Endodermal cell (in vitro differentiated cells): ENCODE results near the gene EEF1AKMT4. TPM values are rescaled to one million over a fixed set of nuclear protein-coding genes. Genes with fewer than 3 reads are reported as not detected.

Source experiments
- DNase-seq: peaks from one replicate; pipeline ENCODE4 v3.0.0-alpha.2; 2017
- H3K27ac ChIP-seq: 2 replicates; pipeline ENCODE4 v1.5.1; 2013; ENCODE audit warnings: mild to moderate bottlenecking, low read depth, low read length, moderate library complexity
- H3K27me3 ChIP-seq: 2 replicates; pipeline ENCODE4 v1.6.1; 2013; ENCODE audit warnings: mild to moderate bottlenecking, low read length, moderate library complexity; ENCODE audit not compliant: insufficient read depth, control insufficient read depth, poor library complexity, severe bottlenecking
- H3K36me3 ChIP-seq: 2 replicates; pipeline ENCODE4 v1.7.0; 2013; ENCODE audit warnings: mild to moderate bottlenecking, low read length, moderate library complexity; ENCODE audit not compliant: control insufficient read depth, insufficient read depth
- H3K4me1 ChIP-seq: one replicate; pipeline ENCODE4 v1.7.0; 2013; ENCODE audit warnings: low read length; ENCODE audit not compliant: control insufficient read depth, insufficient read depth
- H3K4me3 ChIP-seq: 2 replicates; pipeline ENCODE4 v1.5.1; 2013; ENCODE audit warnings: mild to moderate bottlenecking, low read length, moderate library complexity
- H3K9ac ChIP-seq: 2 replicates; pipeline ENCODE4 v1.6.1; 2013; ENCODE audit warnings: mild to moderate bottlenecking, low read length, moderate library complexity; ENCODE audit not compliant: poor library complexity, severe bottlenecking; ENCODE audit errors: extremely low read depth
- H3K9me3 ChIP-seq: 2 replicates; pipeline ENCODE4 v1.6.1; 2013; ENCODE audit warnings: mild to moderate bottlenecking, low read length, moderate library complexity; ENCODE audit not compliant: control insufficient read depth
- H3K27ac Mint-ChIP-seq: 2 replicates; pipeline ENCODE4 v1.8.0; 2020; ENCODE audit warnings: mixed read lengths
- H3K27me3 Mint-ChIP-seq: 2 replicates; pipeline ENCODE4 v1.8.0; 2021; ENCODE audit warnings: mild to moderate bottlenecking, mixed read lengths; ENCODE audit not compliant: insufficient read depth
- H3K36me3 Mint-ChIP-seq: 2 replicates; pipeline ENCODE4 v1.8.0; 2020; ENCODE audit warnings: low read depth, mixed read lengths
- H3K4me1 Mint-ChIP-seq: 2 replicates; pipeline ENCODE4 v1.8.0; 2020; ENCODE audit warnings: mixed read lengths
- H3K4me3 Mint-ChIP-seq: 2 replicates; pipeline ENCODE4 v1.8.0; 2020; ENCODE audit warnings: mild to moderate bottlenecking, moderate library complexity, mixed read lengths
- H3K9me3 Mint-ChIP-seq: 2 replicates; pipeline ENCODE4 v1.8.0; 2020; ENCODE audit warnings: mild to moderate bottlenecking, mixed read lengths
- WGBS, 2 experiments: methylation state at CpG; one replicate each; pipeline versions ENCODE4 v1.1.5 to v1.1.7; 2013; ENCODE audit warnings: missing lambda C conversion rate in 2 of 2, mixed read lengths in 1 of 2; ENCODE audit not compliant: insufficient coverage in 1 of 2, insufficient read length in 1 of 2; 5-methylcytosine and 5-hydroxymethylcytosine counted together
- total RNA-seq, 2 donors: library from RNA; stranded (reverse); fragmentation: NEBNext Ultra II Directional in 1 of 2; extraction: Animal tissue kit (Norgen Biotek cat#: 25700) in 1 of 2; gene quantifications; 2 replicates in 1 of 2; 3 replicates in 1 of 2; pipeline ENCODE4 v1.2.1, GENCODE V29; 2021
- TF ChIP-seq, protein P1 (sequence below): fragments of 200-600 bp; sonication (generic); conservative IDR thresholded peaks from 2 replicates; pipeline ENCODE4 v1.5.0; 2021; ENCODE audit warnings: antibody characterized with exemption, mild to moderate bottlenecking

EEF1AKMT4 gene
- total RNA-seq, 2 donors from 2014 or later: 4.5 to 5.2 TPM

GRCh38 chr3:184259878-184260723, 10.6 kb downstream of the EEF1AKMT4 start:
- peak; percentile 82 for DNase-seq
- WGBS, 2 experiments: 1 to 3% methylated on average over 24 to 91 of the region's 91 CpGs
- H3K27me3 ChIP-seq: peaks cover 92% of the 10 kb centered on the region

DNA sequence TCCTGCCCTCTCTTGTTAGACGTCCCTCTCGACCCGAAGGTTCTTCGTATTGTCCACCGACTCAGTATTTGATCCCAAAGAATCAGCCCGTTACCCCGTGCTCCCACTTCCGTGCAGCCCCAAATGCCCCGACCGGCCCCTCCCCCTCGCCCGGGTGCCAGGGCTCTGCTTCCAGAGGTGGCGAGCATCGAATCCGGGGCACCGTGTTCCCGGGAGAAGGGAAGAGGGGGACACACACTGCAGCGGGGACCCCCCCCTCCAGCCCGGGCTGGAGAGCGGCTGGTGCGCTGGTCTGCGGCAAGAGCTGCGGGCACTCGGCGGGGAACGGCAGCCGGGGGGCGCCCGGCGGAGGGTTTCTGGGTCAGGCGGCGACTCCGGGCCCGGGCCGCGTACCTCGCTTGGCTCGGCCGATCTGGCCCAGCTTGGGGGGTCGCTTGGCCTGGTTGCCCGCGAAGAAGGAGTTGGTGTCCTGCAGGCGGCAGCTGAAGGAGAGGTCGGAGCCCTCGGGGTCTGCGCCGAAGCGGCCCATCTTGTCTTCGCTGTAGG, 11.3 kb downstream of the EEF1AKMT4 start:
- peak overlapping the region; percentile 66 for H3K4me3 Mint-ChIP-seq
- H3K27me3 ChIP-seq: peaks cover 91% of the 10 kb centered on the region
- H3K27ac Mint-ChIP-seq: no peak overlapping the region
- no peak for DNase-seq
- H3K9ac ChIP-seq: no peak overlapping the region
- no peaks in the 10 kb centered on the region for H3K4me1 ChIP-seq
- peaks cover 6% of the 10 kb centered on the region for H3K36me3 Mint-ChIP-seq
- H3K27me3 Mint-ChIP-seq: peaks cover 83% of the 10 kb centered on the region
- no peaks in the 10 kb centered on the region for H3K9me3 ChIP-seq
- WGBS, 2 experiments: 0% methylated on average over 27 to 49 of the region's 49 CpGs
- TF ChIP-seq, protein P1, sequence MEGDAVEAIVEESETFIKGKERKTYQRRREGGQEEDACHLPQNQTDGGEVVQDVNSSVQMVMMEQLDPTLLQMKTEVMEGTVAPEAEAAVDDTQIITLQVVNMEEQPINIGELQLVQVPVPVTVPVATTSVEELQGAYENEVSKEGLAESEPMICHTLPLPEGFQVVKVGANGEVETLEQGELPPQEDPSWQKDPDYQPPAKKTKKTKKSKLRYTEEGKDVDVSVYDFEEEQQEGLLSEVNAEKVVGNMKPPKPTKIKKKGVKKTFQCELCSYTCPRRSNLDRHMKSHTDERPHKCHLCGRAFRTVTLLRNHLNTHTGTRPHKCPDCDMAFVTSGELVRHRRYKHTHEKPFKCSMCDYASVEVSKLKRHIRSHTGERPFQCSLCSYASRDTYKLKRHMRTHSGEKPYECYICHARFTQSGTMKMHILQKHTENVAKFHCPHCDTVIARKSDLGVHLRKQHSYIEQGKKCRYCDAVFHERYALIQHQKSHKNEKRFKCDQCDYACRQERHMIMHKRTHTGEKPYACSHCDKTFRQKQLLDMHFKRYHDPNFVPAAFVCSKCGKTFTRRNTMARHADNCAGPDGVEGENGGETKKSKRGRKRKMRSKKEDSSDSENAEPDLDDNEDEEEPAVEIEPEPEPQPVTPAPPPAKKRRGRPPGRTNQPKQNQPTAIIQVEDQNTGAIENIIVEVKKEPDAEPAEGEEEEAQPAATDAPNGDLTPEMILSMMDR: no peak
- H3K36me3 ChIP-seq: no peaks in the 10 kb centered on the region
- no peaks in the 10 kb centered on the region for H3K9me3 Mint-ChIP-seq
- H3K27ac ChIP-seq: no peak overlapping the region
- H3K4me1 Mint-ChIP-seq: peaks cover 14% of the 10 kb centered on the region
- peak overlapping the region; percentile 56 for H3K4me3 ChIP-seq

More at GRCh38 chr3:184259878-184260723, 10.6 kb downstream of the EEF1AKMT4 start:
- Mint-ChIP-seq H3K27me3 (peaks cover 86% of the 10 kb centered on the region), H3K4me1 (peaks cover 14% of the 10 kb centered on the region), H3K4me3 (peak overlapping the region; percentile 66), H3K36me3 (peaks cover 6% of the 10 kb centered on the region), H3K9me3 (no peaks in the 10 kb centered on the region), H3K27ac (no peak overlapping the region)
- H3K4me1 ChIP-seq: no peaks in the 10 kb centered on the region
- TF ChIP-seq, protein P1: no peak
- no peaks in the 10 kb centered on the region for H3K9me3 ChIP-seq
- H3K27ac ChIP-seq: no peak overlapping the region
- H3K9ac ChIP-seq: no peak overlapping the region
- no peaks in the 10 kb centered on the region for H3K36me3 ChIP-seq
- H3K4me3 ChIP-seq: peak overlapping the region; percentile 56

DNA sequence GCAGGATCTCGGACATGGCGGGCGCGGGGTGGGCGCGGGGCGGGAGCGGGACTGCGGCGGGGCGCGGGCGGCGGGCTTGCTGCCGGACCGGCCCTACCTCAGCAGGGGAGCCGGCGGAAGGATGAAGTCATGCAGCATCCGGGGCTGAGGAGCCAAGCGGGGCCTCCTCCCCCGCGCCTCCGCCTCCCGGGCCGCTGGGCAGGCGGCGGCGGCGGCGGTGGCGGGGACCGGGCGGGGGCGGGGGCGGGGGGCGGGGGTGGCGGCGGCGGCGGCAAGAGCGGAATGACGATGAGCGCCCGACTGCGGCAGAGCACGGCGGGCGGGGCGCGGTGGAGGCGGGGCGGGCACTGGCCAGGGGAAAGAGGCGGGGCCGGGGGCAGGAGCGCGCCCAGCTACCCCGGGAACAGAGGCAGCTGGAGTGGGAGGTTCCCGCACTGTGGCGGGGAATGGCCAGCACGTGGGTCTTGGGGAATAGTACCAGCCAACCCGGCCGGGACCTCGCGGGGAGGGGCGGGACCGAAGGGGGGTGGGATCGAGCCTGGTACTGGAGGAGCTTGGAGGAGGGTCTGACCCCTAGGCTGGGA, 11.9 kb downstream of the EEF1AKMT4 start, which contains the start of gene CAMK2N2:
TSS of gene CAMK2N2 (minus strand) at position 284 of the 584 bp plus-strand sequence. CDS start at position 16, 268 bp downstream.
- Mint-ChIP-seq H3K36me3 (peaks cover 6% of the 10 kb centered on the region), H3K4me3 (peak within 1 kb of the TSS; percentile 66), H3K27me3 (peaks cover 85% of the 10 kb centered on the region), H3K27ac (peak within 1 kb of the TSS; percentile 44), H3K9me3 (no peaks in the 10 kb centered on the region), H3K4me1 (peaks cover 14% of the 10 kb centered on the region)
- no peaks in the 10 kb centered on the region for H3K9me3 ChIP-seq
- H3K36me3 ChIP-seq: no peaks in the 10 kb centered on the region
- 0 to 8% methylated on average over 7 to 67 of the region's 67 CpGs for WGBS, 2 experiments
- no peak within 1 kb of the TSS for H3K9ac ChIP-seq
- H3K27me3 ChIP-seq: peaks cover 86% of the 10 kb centered on the region
- peak within 1 kb of the TSS; percentile 74 for H3K4me3 ChIP-seq
- peak; percentile 95 for DNase-seq
- H3K27ac ChIP-seq: no peak within 1 kb of the TSS
- no peaks in the 10 kb centered on the region for H3K4me1 ChIP-seq
- TF ChIP-seq, protein P1: no peak
